Measurements from ENCODE around the gene LAYN.

DNA sequence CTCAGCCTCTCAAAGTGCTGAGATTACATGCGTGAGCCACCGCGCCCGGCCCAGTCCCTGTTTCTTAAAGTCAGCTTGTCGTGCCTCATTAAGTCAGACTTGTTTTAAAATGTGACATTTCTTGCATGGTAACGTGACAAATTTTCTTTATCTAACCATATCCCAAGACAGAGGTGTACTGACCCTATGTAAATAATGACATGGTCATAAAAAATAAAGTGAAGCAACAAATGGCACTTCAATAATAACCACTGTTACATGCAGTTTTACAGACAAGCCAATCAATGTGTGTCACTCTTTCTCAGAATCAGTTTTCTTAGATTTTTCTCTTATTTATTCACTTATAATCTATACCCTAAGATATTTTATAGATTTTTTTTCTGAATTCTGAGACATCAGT lies 35.2 kb downstream of the LAYN start:
- TF ChIP-seq, protein P1, sequence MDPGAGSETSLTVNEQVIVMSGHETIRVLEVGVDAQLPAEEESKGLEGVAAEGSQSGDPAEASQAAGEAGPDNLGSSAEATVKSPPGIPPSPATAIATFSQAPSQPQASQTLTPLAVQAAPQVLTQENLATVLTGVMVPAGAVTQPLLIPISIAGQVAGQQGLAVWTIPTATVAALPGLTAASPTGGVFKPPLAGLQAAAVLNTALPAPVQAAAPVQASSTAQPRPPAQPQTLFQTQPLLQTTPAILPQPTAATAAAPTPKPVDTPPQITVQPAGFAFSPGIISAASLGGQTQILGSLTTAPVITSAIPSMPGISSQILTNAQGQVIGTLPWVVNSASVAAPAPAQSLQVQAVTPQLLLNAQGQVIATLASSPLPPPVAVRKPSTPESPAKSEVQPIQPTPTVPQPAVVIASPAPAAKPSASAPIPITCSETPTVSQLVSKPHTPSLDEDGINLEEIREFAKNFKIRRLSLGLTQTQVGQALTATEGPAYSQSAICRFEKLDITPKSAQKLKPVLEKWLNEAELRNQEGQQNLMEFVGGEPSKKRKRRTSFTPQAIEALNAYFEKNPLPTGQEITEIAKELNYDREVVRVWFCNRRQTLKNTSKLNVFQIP (CRISPR knock-in tag; IDR thresholded peaks at IDR 0.05; ENCODE audit: borderline replicate concordance, low read depth) = no peak
- TF ChIP-seq, protein P2, sequence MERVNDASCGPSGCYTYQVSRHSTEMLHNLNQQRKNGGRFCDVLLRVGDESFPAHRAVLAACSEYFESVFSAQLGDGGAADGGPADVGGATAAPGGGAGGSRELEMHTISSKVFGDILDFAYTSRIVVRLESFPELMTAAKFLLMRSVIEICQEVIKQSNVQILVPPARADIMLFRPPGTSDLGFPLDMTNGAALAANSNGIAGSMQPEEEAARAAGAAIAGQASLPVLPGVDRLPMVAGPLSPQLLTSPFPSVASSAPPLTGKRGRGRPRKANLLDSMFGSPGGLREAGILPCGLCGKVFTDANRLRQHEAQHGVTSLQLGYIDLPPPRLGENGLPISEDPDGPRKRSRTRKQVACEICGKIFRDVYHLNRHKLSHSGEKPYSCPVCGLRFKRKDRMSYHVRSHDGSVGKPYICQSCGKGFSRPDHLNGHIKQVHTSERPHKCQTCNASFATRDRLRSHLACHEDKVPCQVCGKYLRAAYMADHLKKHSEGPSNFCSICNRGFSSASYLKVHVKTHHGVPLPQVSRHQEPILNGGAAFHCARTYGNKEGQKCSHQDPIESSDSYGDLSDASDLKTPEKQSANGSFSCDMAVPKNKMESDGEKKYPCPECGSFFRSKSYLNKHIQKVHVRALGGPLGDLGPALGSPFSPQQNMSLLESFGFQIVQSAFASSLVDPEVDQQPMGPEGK (CRISPR knock-in tag; IDR thresholded peaks at IDR 0.05; ENCODE audit: borderline replicate concordance) = no peak
- TF ChIP-seq ARNTL (CRISPR knock-in tag; IDR thresholded peaks at IDR 0.05; ENCODE audit: borderline replicate concordance, low read depth) = no peak
- no peak for TF ChIP-seq ZC3H10 (CRISPR knock-in tag; IDR thresholded peaks at IDR 0.05)
- no peak for TF ChIP-seq CSDC2 (CRISPR knock-in tag; IDR thresholded peaks at IDR 0.05)
- no peak for TF ChIP-seq RARB (CRISPR knock-in tag; IDR thresholded peaks at IDR 0.05)
- TF ChIP-seq ZFP30 (CRISPR knock-in tag; IDR thresholded peaks at IDR 0.05) = no peak
- no peak for TF ChIP-seq ISL1 (CRISPR knock-in tag; IDR thresholded peaks at IDR 0.05)
- TF ChIP-seq, protein P3, sequence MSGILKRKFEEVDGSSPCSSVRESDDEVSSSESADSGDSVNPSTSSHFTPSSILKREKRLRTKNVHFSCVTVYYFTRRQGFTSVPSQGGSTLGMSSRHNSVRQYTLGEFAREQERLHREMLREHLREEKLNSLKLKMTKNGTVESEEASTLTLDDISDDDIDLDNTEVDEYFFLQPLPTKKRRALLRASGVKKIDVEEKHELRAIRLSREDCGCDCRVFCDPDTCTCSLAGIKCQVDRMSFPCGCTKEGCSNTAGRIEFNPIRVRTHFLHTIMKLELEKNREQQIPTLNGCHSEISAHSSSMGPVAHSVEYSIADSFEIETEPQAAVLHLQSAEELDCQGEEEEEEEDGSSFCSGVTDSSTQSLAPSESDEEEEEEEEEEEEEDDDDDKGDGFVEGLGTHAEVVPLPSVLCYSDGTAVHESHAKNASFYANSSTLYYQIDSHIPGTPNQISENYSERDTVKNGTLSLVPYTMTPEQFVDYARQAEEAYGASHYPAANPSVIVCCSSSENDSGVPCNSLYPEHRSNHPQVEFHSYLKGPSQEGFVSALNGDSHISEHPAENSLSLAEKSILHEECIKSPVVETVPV (CRISPR knock-in tag; IDR thresholded peaks at IDR 0.05) = no peak
- no peak for TF ChIP-seq SNAI2 (CRISPR knock-in tag; IDR thresholded peaks at IDR 0.05)
- no peak for TF ChIP-seq BACH2 (CRISPR knock-in tag; IDR thresholded peaks at IDR 0.05; ENCODE audit: borderline replicate concordance)
